NCI-H2196 (cell line): ENCODE results near the gene ZBTB46.

Experiments
- DNase-seq: peaks from one replicate; lab custom pipeline; 2025; ENCODE audit not compliant: unreplicated experiment; lab: John Stamatoyannopoulos, UW

Gene ZBTB46

DNA sequence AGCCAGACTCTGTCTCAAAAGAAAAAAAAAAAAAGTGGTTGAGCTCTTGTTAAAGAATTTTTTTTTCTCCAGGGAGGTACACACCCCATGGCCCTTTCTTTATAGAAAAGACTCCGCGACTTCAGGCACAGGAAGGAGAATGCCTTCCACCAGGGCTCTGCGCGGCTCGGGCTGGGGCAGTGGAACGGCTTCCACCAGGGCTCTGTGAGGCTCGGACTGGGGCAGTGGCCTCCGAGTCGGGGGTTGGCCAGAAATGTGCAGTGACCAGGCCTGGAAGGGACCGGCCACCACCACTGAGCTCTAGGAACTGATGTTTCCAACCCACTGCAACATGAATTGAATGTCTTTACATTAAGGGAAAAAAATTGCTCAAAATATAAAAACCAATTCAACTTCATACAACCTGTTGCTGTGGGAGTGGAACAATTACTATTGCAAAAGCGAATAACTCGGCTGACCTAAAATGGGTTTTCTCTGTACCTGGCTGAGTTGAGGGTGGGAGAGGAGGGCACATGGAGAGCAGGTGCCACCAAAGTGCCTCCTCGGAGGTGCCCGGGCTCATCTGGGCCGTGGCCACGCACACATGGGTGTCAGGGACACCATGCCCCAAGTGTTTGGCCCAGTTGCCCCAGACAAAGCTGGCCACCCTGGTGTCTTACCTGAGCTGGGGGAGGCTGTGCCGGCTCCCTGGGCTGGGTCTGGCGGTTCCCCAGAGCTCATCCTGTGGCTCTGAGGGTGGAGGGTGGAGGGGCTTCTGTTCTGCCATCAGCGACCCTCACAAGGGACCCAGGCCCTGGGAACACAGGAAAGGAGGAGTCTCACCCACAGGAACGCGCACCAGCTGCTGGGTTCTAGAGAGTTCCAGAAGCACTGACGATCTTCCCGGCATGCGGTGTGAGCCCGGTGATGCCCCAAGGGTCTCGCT is 62.2 kb downstream of the ZBTB46 start:
- DNase-seq = no peak

- no peak for DNase-seq
These were observed 63.2 kb downstream of the ZBTB46 start for GRCh38 chr20:63767886-63768285.

- no peak for DNase-seq
These were observed 63.6 kb downstream of the ZBTB46 start for GRCh38 chr20:63767456-63767855.

DNA sequence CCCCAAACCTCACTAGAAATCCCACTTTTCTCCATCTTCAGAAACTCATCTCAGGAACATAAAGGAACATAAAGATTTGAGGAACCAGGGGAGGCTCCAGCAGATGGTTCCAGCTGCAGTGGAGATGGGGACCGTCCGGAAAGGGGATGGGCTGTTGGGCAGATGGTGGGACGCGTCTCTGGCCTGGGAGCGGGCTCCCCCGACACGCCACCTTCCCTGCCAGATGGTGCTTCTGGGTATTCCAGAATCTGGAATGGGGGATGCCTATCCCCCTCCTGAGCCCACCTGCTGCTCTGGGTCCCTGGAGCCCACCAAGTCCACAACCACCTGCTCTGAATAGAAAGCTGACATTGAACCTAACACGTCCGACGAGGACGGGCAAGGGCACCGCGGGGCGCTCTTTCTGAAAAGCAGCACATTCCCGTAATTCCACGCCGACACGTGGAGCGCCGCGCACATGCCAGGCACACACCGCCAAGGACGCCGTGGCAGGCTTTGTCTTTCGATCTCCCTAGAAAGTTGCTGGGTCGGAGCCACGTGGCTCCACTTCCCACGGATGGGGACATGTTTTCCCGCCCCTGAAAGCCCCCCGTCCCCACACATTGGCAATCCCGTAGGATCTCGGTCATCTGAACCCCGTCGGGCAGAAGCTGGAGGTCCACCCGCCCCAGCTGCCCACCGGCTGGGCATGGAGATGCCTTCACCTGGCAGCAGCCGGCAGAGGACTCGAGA is 64.2 kb downstream of the ZBTB46 start:
- no peak for DNase-seq

- no peak for DNase-seq
These were observed 65.2 kb downstream of the ZBTB46 start for GRCh38 chr20:63765902-63766301.

- DNase-seq = no peak
These were observed 65.8 kb downstream of the ZBTB46 start for GRCh38 chr20:63765082-63765873.

DNA sequence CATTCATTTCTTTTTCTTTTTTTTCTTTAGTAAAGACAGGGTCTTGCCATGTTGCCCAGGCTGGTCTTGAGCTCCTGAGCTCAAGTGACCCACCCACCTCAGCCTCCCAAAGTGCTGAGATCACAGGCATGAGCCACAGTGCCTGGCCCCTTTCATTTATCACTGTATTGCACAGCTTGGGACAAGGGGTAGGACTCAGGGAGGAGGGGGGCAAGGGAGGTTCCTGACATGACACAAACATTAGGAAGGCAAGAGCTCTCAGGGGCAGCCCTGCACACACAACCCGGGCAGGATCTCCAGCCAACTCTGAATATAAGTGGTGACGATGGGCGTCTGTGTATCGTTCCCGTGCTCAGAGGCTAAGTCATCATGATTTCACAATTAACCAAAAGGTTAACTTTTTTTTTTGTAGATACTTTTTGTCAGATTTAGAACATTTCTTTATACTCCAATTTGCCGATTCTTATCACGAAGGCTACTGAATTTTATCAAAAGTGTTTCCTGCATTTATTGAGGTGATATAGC is 71.6 kb downstream of the ZBTB46 start:
- DNase-seq = no peak

DNA sequence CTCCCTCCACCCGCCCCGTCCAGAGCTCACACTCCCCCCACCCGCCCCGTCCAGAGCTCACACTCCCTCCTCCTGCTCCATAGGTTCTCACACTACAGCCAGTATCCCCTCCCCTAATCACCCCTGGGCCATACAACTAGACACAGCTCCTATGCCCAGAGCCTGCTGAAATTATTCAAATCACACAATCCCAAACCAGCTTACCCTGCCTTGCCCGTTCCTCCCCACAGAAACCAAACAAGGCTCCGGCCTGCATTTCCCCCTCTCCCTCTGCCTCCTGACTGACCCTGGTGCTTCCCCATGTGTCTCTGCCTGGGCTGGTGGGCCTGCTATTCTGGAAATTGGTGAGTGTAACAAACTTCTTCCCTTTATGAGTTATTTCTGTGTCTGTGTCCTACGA is 72.9 kb downstream of the ZBTB46 start:
- DNase-seq = no peak

DNA sequence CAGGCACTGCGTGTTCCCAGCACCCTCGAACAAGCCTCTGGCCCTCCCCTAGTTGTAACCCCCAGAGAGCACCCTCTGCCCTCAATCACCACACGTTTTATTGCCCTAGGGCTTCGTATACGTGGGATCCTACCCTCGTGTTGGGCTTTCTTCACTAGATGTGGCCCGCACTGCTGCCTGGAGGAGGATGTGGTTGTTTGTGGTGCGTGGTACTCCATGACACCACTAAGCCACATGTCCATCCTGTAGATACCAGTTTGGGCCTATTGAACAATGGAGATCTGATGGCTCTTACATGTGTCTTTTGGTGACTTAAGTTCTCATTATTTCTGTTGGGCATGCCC is 74.4 kb downstream of the ZBTB46 start:
- DNase-seq = no peak

DNA sequence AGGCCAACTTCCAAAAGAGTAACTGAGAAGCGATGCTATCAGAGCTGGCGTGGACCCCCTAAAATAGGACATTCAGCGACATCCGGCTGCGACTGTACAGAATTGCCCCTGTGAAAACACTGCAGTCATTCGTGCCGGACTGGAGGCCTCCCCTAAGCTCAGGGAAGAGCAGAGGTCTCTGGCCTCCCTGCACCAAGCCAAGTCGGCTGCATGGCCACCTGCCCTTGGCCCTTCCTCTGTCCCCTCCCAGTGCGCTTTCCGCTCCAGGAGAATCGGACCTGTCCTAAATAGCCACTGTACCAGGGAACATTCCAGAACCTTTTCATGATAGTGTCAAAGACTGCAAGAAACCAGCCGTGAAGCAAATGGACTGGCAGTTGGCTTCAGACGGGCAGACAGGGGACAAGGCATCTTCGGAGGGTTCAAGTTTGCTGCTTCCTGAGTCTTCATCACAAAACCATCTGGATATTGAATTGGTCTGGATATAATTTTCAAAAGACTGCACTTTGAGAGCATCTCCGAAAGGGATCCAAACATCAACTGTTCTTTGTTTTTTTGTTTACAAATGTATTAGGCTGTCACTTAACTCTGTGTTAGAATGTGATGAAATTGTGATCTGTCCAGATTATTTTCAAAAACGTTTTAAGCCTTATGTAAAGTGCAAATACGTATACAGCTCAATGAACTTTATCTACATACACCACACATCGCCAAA is 75.0 kb downstream of the ZBTB46 start:
- DNase-seq = no peak

- DNase-seq = no peak
These were observed 77.1 kb downstream of the ZBTB46 start for GRCh38 chr20:63754008-63754407.

DNA sequence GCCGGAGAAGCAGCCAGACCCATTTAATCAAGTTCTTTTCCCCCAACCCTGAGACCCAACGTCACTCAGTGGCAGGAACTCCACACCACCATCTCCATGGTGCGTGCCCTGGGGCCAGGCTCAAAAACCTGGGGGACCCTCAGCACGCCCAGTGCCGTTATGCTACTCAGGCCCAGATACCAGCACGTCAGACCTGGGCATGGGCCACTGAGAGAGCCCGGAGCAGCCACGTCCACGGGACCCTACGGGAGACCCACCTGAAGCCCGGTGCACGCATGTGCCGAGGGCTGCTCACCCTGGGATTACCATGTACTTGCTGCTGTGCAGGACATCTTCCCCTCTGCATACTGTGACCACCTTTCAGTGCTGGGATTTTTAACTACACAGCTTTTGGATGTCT is 77.7 kb downstream of the ZBTB46 start:
- no peak for DNase-seq

DNA sequence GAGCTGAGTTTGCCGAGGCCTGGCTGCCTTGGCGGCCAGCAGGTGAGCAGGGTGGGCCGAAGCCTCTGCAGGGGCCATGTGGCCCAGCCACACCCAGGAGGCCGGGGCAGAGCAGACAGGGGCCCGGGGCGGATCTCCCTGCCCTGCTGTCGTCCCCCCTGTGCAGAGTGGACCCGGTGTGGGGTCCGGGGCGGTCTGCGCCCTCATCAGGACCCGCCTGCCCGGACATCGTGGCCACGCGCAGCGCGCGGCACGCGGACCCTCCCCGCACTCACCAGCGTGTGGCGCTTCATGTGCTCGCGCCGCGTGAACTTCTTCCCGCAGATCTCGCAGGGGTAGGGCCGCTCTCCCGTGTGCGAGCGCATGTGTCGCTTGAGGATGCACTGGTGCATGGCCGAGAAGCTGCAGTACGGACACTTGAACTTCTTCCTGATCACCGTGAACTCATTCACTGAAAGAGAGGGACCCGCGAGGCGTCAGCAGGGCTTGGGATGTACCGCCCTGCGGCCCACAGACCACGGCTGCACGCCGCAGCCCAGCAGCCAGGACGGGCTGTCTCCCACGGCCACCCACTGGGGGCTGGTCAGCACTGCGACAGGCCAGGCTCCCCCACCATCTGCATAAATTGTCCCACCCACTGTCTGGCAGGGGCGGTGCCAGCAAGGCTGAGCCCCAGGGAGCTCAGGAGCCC is 78.5 kb downstream of the ZBTB46 start:
- DNase-seq = no peak

GRCh38 chr20:63751471-63752271 is 79.4 kb downstream of the ZBTB46 start:
- peak; percentile 76 for DNase-seq

DNA sequence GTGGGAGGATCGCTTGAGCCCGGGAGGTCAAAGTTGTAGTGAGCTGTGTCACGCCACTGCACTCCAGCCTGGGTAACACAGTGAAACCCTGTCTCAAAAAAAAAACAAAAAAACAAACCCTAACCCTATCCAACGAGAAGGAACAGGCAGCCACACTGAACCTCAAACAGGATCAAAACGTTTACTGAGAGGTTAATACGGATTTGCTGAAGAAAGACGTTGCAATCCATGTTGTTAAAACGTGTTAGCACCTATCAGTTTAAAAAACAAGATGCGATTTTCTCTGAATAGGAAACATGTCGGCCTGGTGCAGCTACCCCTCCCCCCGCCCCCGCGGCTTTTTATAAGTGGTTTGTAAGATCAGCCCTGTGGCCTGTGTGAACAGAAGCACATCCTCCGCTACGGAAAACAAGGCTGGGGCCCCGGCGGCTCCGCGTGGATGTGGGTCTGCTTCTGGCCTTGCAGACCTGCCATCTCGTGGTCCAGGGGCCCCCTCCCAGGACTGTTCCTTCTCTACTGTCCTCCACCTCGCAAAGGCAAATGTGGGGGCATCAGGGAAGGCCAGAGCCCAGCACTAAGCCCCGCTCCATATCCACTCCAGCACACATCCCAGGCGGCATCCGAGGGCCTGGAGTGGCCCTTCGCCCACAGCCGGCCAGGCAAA is 80.1 kb downstream of the ZBTB46 start:
- no peak for DNase-seq

- no peak for DNase-seq
These were observed 81.2 kb downstream of the ZBTB46 start for GRCh38 chr20:63749597-63750508.

DNA sequence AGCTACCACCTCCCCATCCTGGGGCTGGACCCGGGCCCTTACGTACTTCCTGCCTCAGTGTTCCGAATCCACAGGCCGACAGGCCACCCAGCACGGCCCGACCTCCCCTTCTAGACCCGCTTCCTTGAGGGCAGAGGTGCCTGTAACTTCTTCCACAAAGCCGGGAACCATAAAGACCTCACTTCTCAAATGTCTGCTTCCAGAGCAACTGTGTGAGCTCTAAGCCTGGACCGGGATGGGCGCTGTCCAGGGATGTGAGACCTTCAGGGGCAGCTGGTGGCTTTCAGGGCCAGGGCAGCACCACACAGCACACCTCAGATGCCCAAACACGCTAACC is 82.2 kb downstream of the ZBTB46 start:
- DNase-seq = no peak
